Mucosa of descending colon (tissue), 3 donors: Measurements from ENCODE around the gene SLX4. TPM values are rescaled to one million over a fixed set of nuclear protein-coding genes. Genes with fewer than 3 reads are reported as not detected.
A peak's percentile ranks its signal among the peaks of the same experiment; 100 is the strongest.
"Not testable (repeated sequence)": the region's sequence is repeated elsewhere in the genome, so short reads cannot be mapped to it uniquely, and the experiment has no call there.

ENCODE experiments used
- ATAC-seq: fragments of 200-7000 bp; cut with Tn5 transposase; one replicate; pipeline ENCODE4 v1.9.1; 2020; ENCODE audit warnings: mild to moderate bottlenecking, moderate library complexity
- DNase-seq, 3 donors: peaks; one replicate each; pipeline ENCODE4 v3.0.0-alpha.2; 2020
- H3K36me3 ChIP-seq: fragments of 200-600 bp; one replicate; pipeline ENCODE4 v1.8.0; 2021; ENCODE audit warnings: low read depth, mild to moderate bottlenecking
- H3K4me1 ChIP-seq: fragments of 200-600 bp; one replicate; pipeline ENCODE4 v1.8.0; 2021; ENCODE audit warnings: low read depth, mild to moderate bottlenecking
- H3K4me3 ChIP-seq: fragments of 200-600 bp; one replicate; pipeline ENCODE4 v1.8.0; 2021; ENCODE audit warnings: mild to moderate bottlenecking
- H3K9me3 ChIP-seq: fragments of 200-600 bp; one replicate; pipeline ENCODE4 v1.8.0; 2021; ENCODE audit warnings: mild to moderate bottlenecking
- intact Hi-C, 2 donors: fragments of 100-400 bp; cut with DNase I in 1 of 2; cut with micrococcal nuclease in 1 of 2; formaldehyde crosslinking; loops; one replicate each; pipeline versions ENCODE4 v1.11.0 to v1.11.1; 2022; cut with DNase I, micrococcal nuclease
- total RNA-seq, 3 donors: library from RNA; stranded (reverse); fragmentation: NEBNext Ultra II Directional in 2 of 3; extraction: Animal tissue kit (Norgen Biotek cat#: 25700) in 2 of 3; gene quantifications; one replicate each; pipeline versions ENCODE4 v1.2.1 to v1.2.4, GENCODE V29; 2021 to 2023
- TF ChIP-seq, protein P1 (sequence below): fragments of 200-600 bp; IDR thresholded peaks from one replicate; pipeline ENCODE4 v1.8.0; 2022; ENCODE audit warnings: antibody characterized with exemption, mild to moderate bottlenecking
- donor health status: DM: no; HTN: no; CAD: no; lungs with moderate emphysema.
- donor health status: DM: no; HTN: no; CAD: no.
- donor health status: DM: no; HTN: yes; CAD: no.

SLX4 gene
- total RNA-seq, 3 donors from 2014 or later, result 3.6 to 6.7 (median 5.0) TPM

GRCh38 chr16:3610698-3611145, 684 bp downstream of the SLX4 start:
- ATAC-seq (peak; percentile 41), DNase-seq (no peak)
- Histone ChIP-seq H3K4me1 (no peaks in the 10 kb centered on the region), H3K36me3 (no peaks in the 10 kb centered on the region), H3K9me3 (no peaks in the 10 kb centered on the region), H3K4me3 (peak overlapping the region; percentile 62)
- TF ChIP-seq, protein P1, sequence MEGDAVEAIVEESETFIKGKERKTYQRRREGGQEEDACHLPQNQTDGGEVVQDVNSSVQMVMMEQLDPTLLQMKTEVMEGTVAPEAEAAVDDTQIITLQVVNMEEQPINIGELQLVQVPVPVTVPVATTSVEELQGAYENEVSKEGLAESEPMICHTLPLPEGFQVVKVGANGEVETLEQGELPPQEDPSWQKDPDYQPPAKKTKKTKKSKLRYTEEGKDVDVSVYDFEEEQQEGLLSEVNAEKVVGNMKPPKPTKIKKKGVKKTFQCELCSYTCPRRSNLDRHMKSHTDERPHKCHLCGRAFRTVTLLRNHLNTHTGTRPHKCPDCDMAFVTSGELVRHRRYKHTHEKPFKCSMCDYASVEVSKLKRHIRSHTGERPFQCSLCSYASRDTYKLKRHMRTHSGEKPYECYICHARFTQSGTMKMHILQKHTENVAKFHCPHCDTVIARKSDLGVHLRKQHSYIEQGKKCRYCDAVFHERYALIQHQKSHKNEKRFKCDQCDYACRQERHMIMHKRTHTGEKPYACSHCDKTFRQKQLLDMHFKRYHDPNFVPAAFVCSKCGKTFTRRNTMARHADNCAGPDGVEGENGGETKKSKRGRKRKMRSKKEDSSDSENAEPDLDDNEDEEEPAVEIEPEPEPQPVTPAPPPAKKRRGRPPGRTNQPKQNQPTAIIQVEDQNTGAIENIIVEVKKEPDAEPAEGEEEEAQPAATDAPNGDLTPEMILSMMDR, result no peak
- intact Hi-C loops, result no loop called here

- Histone ChIP-seq H3K4me3 (no peak overlapping the region), H3K9me3 (no peaks in the 10 kb centered on the region), H3K4me1 (no peaks in the 10 kb centered on the region), H3K36me3 (no peaks in the 10 kb centered on the region)
- intact Hi-C loops, result no loop called here
- TF ChIP-seq, protein P1, result no peak
- peak in 1 of 3 donors; percentile 18 for DNase-seq
- ATAC-seq, result no peak
These were observed 1.3 kb downstream of the SLX4 start for GRCh38 chr16:3609895-3610697.

DNA sequence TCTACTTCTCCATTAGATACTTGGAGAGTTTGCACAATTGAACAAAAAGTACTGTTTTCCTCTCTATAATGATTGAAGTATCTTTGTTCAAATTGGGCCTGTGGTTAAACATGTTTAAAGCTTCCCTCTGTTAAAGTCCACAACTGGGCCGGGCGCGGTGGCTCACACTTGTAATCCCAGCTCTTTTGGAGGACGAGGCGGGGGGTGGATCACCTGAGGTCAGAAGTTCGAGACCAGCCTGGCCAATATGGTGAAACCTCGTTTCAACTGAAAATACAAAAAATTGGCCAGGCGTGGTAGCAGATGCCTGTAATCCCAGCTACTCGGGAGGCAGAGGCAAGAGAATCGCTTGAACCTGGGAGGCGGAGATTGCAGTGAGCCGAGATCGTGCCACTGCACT, 2.4 kb downstream of the SLX4 start:
- H3K36me3 ChIP-seq, H3K4me1 ChIP-seq, H3K4me3 ChIP-seq, ATAC-seq, DNase-seq, H3K9me3 ChIP-seq, intact Hi-C loops: not testable (repeated sequence)

GRCh38 chr16:3608069-3608468, 3.3 kb downstream of the SLX4 start:
- intact Hi-C loops, result no loop called here
- Histone ChIP-seq H3K36me3 (no peaks in the 10 kb centered on the region), H3K4me3 (no peak overlapping the region), H3K4me1 (no peaks in the 10 kb centered on the region), H3K9me3 (no peaks in the 10 kb centered on the region)
- TF ChIP-seq, protein P1, result no peak
- no peak for ATAC-seq
- no peak for DNase-seq

DNA sequence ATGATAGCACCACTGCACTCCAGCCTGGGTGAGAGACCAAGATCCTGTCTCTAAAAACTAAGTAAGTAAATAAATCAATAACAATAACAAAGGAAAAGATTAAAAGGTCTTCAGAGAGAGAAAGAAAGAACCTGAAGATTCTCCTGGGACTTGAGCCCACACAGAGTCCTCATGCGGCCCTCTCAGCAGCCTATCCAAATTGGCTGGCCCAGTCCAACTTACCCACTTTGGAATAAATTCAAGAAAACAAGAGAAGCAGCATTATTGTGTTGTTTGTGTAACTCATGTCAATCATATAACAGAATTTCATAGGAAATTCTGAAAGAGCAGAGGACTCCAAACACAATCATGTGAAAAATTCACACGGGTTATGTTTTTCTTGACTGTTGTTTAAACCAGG, 3.8 kb downstream of the SLX4 start:
- no peaks in the 10 kb centered on the region for H3K36me3 ChIP-seq
- ATAC-seq (no peak), DNase-seq (no peak)
- no peak overlapping the region for H3K4me3 ChIP-seq
- intact Hi-C loops, result no loop called here
- H3K9me3 ChIP-seq, result no peaks in the 10 kb centered on the region
- no peaks in the 10 kb centered on the region for H3K4me1 ChIP-seq
- TF ChIP-seq, protein P1, result no peak

DNA sequence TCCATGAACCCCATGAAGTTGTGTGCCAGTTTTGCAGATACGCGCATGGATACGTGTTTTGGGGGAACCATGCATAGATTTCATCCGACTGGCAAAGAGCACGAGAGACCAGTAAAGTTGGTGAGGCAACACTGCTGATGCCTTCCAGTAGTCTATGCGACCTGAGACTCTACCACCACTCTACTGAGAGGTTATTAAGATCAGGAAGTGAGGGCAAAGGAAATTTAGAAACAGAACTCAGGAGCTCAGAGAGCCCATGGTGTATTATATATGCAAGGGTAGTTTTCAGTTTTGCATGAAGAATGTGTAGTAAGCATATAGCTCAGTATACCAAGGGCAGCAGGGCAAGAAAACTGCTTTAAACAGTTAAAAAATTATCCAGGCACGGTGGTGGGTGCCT, 4.2 kb downstream of the SLX4 start:
- H3K4me3 ChIP-seq, result no peak overlapping the region
- DNase-seq, result no peak
- no peaks in the 10 kb centered on the region for H3K9me3 ChIP-seq
- H3K4me1 ChIP-seq, result no peaks in the 10 kb centered on the region
- H3K36me3 ChIP-seq, result no peaks in the 10 kb centered on the region
- TF ChIP-seq, protein P1, result no peak
- no peak for ATAC-seq
- intact Hi-C loops, result no loop called here
